CD4-positive, alpha-beta T cell treated with Interleukin-15 for 1 hour (primary cell): ENCODE data around the gene PHF1.
"Not testable (repeated sequence)": the region's sequence is repeated elsewhere in the genome, so short reads cannot be mapped to it uniquely, and the experiment has no call there.

Experiments used
- DNase-seq: peaks from one replicate; pipeline ENCODE4 v3.0.0-alpha.2; 2020

PHF1 gene

DNA sequence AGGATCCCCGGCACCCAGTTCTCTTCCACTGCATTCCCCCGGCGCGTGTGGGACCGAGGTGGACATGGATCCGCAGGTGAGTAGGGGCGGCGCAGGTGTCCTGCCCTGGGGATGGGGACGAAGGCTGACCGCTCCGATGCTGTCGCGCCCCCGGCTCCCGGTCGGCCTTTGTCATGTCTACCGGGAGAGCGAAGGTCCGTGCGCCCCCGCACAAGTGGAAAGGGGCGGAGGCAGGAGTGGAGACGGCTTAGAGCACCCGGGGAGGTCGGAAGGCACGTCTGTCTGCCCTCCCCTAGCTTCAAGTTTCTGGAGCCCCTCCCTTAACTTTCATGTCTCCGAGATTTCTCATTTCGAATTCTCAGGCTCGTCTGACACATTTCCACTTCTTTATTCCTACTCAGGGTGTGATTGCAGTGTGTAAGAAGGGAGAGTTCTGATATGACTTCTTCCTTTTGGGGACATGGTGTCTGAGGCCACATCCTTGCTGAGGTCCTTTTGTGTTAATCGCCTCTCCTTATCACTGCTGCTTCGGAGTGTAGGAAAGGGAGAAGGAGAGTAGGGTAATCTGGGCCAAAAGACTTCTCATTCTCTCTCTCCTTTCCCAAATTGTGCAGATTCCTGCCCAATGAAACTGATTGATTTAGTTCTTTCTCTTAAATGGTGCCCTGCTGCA is 18.8 kb upstream of the PHF1 start:
- DNase-seq, result no peak

DNA sequence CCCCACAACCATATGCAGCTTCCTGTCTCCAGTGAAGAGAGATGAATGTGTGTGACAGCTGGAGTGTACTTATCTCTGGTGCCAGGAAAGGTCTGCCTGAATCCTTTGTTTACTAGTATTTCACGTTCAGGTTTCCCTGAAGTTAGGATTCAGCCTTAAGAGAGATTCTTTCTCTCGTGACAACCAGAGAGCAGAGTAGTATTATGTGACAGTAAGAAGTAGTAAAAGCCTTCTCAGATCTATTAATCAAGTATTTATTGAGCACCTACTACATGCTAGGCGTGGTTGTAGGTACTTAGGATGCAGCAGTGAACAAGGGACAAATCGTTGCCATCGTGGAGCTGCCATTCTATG is 18.2 kb upstream of the PHF1 start:
- no peak for DNase-seq

DNA sequence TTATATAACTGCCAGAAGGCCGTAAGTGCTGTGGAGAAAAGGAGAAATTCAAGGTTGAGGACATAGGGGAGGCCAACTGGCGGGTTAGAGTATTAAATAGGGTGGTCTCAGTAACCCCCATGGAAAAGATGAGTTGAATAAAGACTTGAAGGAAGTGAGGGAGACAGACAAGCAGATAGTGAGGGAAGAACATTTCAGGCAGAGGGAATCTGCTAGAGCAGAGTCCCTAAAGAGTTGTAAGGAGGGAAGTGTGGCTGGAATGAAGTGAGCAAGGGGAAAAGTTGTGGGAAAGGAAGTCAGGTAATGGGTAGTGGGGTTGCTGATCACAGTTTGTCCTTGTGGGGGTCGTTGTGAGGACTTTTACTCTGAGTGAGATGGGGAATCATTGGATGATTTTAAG is 17.8 kb upstream of the PHF1 start:
- no peak for DNase-seq

DNA sequence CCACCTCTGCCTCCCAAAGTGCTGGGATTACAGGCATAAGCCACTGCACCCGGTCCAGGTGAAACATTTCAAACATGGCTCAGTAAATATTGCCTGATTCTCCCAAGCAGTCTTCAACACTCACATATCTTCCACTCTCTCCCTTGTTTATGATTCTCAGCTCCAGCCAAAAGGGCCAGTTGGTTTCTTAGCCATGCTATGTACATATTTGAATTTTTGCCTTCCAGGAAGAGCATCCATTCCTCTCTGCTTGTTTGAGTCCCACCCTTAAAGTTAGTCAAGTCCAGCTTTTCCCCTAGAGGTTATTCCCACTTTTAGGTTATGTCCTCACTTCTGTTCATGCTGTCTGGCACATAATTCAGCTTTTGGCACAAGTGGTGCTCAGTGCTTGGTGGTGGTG is 13.3 kb upstream of the PHF1 start:
- DNase-seq, result no peak

DNA sequence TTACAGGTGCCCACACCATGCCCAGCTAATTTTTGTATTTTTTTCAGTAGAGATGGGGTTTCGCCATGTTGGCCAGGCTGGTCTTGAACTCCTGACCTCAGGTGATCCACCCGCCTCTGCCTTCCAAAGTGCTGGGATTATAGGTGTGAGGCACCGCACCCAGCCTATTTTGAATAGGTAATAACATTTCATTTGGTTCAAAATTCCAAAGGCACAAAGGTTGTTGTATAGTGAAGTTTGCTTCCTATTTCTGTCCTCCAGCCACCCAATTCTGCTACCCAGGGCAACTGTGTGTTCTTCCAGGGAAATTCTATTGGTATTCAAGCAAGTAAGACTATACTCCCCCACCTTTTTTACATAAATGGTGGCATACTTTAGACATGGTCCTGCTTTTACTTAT is 12.2 kb upstream of the PHF1 start:
- DNase-seq, result not testable (repeated sequence)

DNA sequence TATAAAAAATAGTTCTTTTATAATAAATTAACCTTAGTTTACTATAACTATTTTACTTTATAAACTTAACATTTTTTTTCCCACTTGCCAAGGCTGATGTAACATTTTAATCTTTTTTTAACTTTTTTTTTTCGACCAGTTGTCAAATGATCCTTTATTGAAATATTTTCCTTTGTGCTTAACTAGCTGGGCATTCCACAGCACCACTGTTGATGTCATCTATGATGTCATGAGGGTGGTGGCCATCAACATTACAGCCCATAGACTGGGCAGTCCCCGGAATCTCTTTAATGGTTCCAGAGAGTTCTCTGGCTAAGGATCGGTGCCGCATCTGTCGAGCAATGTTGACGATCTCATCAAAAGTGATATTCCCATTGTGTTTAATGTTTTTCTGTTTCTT is 10.9 kb upstream of the PHF1 start:
- not testable (repeated sequence) for DNase-seq

DNA sequence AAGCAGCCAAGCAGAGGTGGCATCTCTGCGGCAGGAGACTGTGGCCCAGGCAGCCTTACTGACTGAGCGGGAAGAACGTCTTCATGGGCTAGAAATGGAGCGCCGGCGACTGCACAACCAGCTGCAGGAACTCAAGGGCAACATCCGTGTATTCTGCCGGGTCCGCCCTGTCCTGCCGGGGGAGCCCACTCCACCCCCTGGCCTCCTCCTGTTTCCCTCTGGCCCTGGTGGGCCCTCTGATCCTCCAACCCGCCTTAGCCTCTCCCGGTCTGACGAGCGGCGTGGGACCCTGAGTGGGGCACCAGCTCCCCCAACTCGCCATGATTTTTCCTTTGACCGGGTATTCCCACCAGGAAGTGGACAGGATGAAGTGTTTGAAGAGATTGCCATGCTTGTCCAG is 5.9 kb upstream of the PHF1 start:
- no peak for DNase-seq

DNA sequence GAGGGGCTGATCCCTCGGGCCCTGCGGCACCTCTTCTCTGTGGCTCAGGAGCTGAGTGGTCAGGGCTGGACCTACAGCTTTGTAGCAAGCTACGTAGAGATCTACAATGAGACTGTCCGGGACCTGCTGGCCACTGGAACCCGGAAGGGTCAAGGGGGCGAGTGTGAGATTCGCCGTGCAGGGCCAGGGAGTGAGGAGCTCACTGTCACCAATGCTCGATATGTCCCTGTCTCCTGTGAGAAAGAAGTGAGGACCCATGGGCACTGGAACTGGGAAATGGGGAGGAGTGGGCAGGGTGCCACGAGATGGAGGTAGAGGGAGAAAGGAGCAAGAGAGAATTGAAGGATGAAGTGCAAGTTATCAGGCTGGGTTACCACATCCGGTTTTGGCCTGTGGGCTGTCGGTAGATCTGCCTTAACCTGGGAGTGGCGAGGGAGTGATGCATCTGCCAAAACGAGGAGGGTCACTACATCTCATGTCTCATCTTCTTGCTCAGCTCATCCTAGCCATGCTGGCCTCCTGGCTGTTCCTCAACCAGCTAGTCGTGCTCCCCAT is 5.4 kb upstream of the PHF1 start:
- DNase-seq, result no peak

DNA sequence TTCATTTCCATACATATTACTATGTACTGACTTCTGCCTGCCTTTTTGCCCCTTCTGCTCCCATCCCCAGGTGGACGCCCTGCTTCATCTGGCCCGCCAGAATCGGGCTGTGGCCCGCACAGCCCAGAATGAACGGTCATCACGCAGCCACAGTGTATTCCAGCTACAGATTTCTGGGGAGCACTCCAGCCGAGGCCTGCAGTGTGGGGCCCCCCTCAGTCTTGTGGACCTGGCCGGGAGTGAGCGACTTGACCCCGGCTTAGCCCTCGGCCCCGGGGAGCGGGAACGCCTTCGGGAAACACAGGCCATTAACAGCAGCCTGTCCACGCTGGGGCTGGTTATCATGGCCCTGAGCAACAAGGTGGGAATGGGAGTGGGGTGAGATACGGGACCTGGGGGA is 4.7 kb upstream of the PHF1 start:
- DNase-seq, result no peak

DNA sequence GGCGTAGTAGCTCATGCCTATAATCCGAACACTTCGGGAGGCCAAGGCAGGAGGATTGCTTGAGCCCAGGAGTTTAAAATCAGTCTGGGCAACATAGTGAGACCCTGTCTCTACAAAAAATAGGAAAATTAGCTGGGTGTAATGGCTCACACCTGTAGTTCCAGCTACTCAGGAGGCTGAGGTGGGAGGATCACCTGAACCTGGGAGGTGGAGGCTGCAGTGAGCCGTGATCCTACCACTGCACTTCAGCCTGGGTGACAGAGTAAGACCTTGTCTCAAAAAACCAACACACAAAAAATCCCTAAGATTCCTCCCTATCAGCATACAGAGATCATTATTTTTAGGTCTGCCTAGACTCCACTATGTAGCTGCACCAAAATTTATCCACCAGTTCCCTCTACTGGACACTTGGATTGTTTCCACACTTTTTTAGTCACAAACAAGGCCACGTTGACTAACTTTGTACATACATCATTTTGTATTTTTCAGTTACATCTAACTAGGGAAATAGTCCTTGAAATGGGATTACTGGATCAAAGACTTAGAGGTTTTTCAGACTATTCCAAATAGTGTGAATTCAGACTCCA is 3.6 kb upstream of the PHF1 start:
- DNase-seq, result no peak

DNA sequence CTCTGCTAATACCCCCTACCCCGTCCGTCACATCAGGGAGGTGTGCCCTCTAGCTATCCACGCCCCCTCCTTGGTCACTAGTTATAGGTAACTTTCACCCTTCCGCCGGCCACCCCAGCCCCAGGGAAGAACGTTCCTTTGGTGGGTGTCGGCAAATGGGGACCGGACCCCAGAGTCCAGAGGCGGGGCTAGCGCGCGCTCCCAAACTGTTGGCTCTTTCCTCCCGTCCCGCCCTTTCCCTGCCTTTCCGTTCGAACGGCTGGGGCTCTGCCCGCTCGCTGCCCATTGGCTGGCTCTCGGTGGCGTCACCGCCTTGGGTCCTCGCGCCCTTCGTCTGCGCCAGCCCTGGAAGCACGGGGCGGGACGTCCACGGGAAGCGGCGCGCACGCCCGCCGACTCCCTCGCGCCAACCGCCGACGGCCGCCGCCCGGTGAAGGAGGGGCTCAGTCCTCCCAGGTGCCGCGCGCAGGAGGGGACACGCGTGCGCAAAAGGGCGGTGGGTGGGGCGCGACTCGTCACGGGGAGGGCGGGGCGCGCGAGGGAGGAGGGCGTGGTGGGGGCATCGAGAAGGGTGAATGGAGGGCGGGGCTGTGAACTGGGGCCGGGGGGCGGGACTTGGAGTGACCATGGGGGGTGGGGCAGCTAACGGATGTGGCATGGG is 634 bp upstream of the PHF1 start:
- peak; percentile 99 for DNase-seq

DNA sequence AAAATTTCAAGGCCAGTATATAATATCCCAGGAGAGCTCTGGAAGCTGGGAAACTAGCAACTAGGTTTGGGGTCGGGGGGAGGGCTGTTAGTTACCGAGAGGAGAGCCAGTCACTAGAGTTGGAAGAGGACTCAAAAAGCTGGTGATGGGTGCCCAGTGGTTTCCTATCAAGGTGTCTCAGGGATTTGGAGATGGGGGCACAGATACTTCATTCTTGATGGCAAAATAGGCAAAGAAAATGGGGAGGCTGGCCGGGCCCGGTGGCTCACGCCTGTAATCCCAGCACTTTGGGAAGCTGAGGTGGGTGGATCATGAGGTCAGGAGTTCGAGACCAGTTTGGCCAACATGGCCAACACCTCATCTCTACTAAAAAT is 805 bp downstream of the PHF1 start:
- DNase-seq, result no peak

DNA sequence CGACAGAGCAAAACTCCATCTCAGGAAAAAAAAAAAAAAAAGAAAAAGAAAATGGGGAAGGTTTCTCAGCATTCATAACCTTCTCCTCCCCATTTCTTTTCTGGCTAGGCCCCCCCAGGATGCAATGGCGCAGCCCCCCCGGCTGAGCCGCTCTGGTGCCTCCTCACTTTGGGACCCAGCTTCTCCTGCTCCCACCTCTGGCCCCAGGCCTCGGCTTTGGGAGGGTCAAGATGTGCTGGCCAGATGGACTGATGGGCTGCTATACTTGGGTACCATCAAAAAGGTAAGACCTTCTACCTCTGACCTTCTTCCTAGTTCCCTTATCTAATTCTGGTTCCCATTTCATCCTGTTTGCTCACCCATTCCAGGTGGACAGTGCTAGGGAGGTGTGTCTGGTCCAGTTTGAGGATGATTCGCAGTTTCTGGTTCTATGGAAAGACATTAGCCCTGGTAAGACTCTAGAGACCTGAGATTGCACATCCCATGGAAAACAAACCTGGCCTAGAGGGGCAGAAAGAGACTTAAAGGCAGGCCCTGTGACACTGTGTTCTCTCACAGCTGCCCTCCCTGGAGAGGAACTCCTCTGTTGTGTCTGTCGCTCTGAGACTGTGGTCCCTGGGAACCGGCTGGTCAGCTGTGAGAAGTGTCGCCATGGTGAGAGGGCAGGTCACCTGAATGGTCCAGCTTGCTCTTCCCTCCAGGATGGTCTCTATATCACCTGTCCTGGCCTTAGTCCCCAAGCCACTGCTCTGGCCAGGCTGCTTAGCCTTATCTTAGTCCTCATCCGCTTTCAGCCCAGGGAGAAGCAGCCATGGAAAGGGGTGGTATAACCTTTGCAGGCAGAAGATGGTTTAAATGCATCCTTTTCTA is 1.6 kb downstream of the PHF1 start:
- DNase-seq, result no peak

DNA sequence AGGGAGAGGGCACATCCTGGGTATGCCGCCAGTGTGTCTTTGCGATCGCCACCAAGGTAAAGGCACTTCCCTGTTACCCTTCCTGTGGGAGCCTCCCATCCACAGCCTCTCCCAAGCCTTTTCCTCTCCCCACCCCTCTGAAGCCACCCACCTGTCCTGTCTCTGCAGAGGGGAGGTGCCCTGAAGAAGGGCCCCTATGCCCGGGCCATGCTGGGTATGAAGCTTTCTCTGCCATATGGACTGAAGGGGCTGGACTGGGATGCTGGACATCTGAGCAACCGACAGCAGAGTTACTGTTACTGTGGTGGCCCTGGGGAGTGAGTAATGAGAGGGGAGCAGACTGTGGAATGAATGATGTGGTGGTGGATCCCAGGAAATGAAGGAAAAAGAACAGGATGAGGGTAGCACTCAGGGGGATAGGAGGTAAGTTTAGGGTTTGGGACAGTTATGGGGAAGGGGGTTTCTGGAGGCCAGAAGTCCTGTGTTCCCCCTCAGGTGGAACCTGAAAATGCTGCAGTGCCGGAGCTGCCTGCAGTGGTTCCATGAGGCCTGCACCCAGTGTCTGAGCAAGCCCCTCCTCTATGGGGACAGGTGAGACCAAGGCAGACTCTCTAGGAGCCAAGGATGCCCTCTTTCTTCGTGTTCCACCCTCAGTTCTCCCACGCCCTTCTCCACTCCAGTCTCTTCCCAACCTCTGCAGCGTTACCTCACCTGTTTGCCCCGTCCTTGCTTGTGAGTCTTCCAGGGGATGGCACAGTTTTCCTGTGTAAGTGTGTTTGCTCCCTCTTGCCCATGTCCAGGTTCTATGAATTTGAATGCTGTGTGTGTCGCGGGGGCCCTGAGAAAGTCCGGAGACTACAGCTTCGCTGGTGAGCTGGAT is 2.7 kb downstream of the PHF1 start:
- no peak for DNase-seq

DNA sequence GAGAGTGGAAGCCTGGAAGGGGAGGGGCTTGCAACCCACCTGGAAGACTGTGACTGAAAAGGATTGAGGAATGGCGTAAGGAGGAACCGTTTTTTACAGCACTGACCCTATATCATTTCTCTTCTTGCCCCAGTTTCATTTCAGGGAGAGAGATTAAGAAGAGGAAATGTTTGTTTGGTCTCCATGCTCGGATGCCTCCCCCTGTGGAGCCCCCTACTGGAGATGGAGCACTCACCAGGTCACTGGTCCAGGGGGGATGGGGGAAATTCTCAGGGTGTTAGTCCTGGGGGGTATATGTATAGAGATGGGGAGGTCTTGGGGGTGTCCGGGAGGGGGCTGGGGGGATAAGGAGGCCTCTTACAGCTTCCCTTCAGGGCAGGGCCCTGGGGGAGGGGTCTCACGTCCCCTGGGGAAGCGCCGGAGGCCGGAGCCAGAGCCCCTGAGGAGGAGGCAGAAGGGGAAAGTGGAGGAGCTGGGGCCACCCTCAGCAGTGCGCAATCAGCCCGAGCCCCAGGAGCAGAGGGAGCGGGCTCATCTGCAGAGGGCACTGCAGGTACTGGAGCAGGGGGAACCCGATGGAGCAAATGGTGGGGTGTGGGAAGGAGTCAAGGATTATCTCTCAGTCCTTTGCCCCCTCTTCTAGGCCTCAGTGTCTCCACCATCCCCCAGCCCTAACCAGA is 3.9 kb downstream of the PHF1 start:
- peak; percentile 45 for DNase-seq

DNA sequence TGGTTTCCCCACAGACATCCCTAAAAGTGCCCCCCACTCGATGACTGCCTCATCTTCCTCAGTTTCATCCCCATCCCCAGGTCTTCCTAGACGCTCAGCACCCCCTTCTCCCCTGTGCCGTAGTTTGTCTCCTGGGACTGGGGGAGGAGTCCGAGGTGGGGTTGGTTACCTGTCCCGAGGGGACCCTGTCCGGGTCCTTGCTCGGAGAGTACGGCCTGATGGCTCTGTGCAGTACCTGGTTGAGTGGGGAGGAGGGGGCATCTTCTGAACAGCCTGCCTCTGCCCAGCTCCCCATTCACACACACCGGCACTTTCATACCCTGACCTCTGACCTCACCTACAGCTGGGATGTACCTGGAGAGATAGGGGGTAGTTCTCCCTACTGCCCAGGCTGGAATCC is 5.0 kb downstream of the PHF1 start:
- DNase-seq, result no peak

DNA sequence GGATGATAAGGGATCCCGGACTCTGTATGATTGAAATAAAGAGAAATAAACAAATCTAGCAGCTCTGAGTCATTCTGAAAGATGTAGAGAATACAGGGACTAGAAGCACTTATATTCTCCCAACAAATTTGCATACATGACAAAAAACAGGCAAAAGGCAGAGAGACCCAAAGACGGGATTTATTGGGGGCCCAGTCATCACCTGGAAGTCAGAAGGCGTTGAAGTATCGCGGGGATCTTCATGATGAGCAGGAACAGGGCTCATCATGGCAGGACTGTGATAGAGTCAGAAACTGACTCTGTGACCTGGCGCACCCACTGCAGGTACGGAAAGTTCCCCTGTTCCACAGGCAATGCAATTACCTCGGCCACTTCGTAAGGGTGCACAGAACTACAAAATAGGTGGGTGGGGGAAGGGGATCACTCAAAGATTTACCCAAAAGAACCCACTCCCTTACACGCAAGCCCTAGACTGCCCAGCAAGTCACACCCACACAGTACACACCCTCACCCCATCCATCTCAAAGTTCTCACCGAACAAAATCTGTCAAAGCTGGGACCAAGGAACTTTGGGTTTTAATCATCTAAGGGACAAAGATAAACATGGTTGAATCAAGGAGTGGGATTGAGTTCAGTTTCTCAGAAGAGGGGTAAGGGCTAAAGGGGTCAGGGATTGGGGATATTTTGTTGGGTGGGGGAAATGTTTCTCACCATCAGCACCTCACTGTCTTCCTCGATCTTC is 5.7 kb downstream of the PHF1 start:
- no peak for DNase-seq

DNA sequence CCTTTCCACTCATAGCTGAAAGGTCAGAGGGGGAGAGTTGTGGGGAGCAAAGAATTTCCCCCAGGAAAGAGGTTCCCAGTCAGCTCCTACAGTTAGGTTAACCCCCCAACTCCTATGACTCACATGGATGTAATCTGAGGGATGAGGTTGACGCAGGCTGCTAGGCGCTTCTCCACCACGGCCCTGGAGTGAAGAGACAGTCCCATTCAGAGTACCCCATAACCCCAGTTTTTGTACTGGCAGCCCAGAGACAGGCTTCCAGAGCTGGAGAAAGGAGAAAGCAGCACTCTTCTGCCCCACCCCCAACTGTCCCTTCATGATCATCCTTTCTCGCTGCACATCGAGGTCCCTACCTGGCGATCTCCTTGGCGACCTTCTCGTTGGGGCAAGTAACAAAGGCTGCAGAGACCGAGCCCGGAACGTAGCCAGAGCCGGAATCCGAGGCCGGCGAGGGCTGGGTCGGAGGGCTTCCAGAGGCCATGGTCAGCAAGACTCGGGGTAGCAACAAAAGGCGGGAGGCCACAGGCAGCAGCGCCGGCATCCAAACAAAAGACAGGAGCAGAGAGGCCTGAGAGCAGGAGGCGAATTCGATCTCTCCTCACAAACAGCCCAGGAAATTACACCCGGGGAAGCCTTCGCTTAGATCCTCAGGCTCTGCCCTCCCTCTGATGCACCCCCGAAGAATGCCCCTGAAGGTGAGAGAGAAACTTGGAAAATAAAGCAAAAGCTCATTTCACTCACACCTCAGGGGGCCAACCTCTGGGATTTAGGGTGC is 6.5 kb downstream of the PHF1 start:
- DNase-seq, result no peak

DNA sequence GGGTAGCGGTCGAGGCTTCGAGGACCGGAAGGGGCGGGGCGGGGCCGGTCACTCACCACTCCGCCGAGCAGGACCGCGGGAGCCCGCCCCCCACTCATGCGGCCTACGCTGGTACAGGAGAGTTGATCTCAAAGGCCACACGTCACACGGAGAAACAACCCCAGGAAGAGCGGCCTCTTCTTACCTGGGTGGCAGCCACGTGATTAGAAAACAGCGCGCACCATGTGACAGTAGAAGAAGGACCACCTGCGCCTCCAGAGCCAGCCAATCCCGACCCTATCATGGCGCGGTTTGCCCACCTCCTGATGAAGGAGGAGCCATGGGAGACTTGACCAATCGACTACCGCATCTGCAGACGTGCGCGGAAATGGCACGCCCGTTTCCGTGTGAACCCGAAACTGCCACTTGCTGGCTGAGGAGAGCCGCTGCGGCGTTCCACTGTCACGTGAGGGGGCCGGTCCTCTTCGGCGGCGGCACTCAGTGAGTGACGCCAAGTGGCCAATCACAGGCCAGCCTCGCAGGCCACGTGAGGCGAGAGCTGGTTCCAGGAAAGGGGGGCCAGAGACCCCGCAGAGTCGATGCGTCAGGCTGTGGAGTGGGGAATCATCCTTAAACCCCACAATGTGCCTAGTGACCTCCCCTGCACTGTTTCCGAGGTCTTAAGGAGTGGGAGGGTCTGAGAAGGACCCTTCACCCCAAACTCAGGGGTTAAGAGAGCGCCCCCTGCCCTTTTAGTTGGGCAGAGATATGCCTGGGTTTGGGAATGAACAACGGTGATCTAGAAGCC is 7.3 kb downstream of the PHF1 start, which contains the start of gene CUTA:
Gene CUTA, minus strand, starts transcription at position 205 of the 787 bp plus-strand sequence. Its CDS starts 107 bp downstream, at position 98.
- DNase-seq, result peak; percentile 100
